ENCODE measurements around the gene NEK10. TPM values are rescaled to one million over a fixed set of nuclear protein-coding genes. Genes with fewer than 3 reads are reported as not detected.

NEK10 gene
- total and polyA plus RNA-seq, 3 donors from 2014 or later: 29.5 to 83.2 (median 56.9) TPM

DNA sequence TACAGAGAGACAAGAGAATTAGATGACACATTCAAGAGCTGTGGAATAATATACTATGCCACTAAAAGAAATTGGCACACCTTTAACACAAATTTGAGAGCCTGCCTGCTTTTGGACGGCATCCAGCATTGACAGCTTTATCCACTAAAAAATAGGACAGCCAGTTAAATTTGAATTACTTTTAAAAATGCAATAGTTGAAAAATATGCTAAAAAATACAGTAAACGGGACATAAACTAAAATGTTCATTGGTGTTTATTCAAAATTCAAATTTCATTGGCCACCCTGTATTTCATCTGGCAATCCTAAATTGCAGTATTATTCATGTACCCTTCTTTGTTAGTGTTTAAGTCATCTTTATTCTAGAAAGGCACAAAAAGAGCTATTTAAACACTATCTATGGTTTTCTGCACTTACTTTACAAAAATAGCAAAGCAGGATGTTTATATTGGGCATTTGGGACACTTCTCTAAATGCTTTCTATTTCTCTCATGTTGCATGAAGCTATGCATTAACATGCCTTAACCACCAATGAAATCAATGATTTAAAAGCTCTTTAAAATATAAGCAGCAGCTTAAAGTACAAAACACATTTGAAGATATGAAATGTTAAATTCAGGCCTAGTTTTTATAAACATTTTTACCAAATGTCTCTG lies 160.1 kb downstream of the NEK10 start:
- TF ChIP-seq POLR2A (IDR thresholded peaks at IDR 0.05): no peak
- TF ChIP-seq, protein P1, sequence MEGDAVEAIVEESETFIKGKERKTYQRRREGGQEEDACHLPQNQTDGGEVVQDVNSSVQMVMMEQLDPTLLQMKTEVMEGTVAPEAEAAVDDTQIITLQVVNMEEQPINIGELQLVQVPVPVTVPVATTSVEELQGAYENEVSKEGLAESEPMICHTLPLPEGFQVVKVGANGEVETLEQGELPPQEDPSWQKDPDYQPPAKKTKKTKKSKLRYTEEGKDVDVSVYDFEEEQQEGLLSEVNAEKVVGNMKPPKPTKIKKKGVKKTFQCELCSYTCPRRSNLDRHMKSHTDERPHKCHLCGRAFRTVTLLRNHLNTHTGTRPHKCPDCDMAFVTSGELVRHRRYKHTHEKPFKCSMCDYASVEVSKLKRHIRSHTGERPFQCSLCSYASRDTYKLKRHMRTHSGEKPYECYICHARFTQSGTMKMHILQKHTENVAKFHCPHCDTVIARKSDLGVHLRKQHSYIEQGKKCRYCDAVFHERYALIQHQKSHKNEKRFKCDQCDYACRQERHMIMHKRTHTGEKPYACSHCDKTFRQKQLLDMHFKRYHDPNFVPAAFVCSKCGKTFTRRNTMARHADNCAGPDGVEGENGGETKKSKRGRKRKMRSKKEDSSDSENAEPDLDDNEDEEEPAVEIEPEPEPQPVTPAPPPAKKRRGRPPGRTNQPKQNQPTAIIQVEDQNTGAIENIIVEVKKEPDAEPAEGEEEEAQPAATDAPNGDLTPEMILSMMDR (IDR thresholded peaks at IDR 0.05): no peak
- H3K36me3 ChIP-seq (ENCODE audit: low read depth, missing control alignments): no peaks in the 10 kb centered on the region
- no peaks in the 10 kb centered on the region for H3K4me1 ChIP-seq
- DNase-seq: no peak
- H3K9me3 ChIP-seq: no peaks in the 10 kb centered on the region
- intact Hi-C loops (cut with DNase I; ENCODE audit: low total_unique reads): no loop called here
- H3K4me3 ChIP-seq: no peak overlapping the region
- H3K27me3 ChIP-seq: no peaks in the 10 kb centered on the region
- H3K27ac ChIP-seq: no peak overlapping the region
- WGBS, 2 donors: 81 to 85% methylated on average over 2 of the region's 2 CpGs

DNA sequence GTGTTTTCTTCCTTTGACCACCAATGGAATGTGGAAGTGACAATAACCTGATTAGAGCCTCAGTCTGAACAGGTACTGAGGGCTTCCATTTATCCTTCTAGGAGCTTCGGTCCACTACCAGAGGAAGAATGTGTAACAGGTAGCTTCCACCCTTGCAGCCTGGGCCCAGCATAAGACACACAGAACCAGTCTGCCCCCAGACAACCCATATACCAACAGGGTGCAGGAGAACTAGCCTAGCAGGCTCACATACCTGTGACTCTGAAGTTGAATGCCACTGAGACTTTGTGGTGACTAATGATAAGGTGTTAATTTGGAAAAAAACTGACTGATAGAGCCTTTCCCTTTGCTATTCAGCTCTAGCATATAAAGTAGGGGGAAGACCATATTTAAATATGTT lies 166.2 kb downstream of the NEK10 start:
- TF ChIP-seq POLR2A (IDR thresholded peaks at IDR 0.05): no peak
- TF ChIP-seq, protein P1 (IDR thresholded peaks at IDR 0.05): no peak
- WGBS, 2 donors: 84 to 100% methylated on average over 1 of the region's 1 CpG

DNA sequence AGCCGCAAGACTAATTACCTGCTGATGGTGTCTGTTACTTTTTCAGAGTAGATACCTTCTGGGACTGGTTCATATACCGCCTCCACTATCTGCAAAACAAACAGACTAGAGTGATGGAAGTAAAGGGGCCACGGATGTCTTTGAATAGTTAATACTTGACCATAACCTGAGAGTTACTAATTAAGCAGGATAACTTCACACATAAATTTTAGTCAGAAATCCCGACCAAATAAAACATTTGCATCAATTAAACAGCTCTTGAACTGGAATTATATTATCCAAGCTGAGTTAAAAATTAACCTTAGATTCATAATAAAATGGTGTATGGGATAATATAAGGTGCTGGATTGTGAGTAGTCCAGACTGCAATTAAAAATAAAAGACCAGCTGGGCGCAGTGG lies 167.7 kb downstream of the NEK10 start:
- 61 to 78% methylated on average over 5 of the region's 5 CpGs for WGBS, 2 donors
- intact Hi-C loops (cut with DNase I; ENCODE audit: low total_unique reads): no loop called here
- Histone ChIP-seq H3K4me1 (no peaks in the 10 kb centered on the region), H3K36me3 (ENCODE audit: low read depth, missing control alignments) (no peaks in the 10 kb centered on the region), H3K4me3 (no peak overlapping the region), H3K27ac (no peak overlapping the region), H3K9me3 (no peaks in the 10 kb centered on the region), H3K27me3 (no peaks in the 10 kb centered on the region)
- no peak for TF ChIP-seq POLR2A (IDR thresholded peaks at IDR 0.05)
- TF ChIP-seq, protein P1 (IDR thresholded peaks at IDR 0.05): no peak
- DNase-seq: no peak

More for the DNA sequence above, 166.2 kb downstream of the NEK10 start:
- H3K27me3 ChIP-seq: no peaks in the 10 kb centered on the region
- no peak for DNase-seq
- H3K4me1 ChIP-seq: no peaks in the 10 kb centered on the region
- no peaks in the 10 kb centered on the region for H3K36me3 ChIP-seq (ENCODE audit: low read depth, missing control alignments)
- H3K4me3 ChIP-seq: no peak overlapping the region
- intact Hi-C loops (cut with DNase I; ENCODE audit: low total_unique reads): no loop called here
- no peaks in the 10 kb centered on the region for H3K9me3 ChIP-seq
- H3K27ac ChIP-seq: no peak overlapping the region

DNA sequence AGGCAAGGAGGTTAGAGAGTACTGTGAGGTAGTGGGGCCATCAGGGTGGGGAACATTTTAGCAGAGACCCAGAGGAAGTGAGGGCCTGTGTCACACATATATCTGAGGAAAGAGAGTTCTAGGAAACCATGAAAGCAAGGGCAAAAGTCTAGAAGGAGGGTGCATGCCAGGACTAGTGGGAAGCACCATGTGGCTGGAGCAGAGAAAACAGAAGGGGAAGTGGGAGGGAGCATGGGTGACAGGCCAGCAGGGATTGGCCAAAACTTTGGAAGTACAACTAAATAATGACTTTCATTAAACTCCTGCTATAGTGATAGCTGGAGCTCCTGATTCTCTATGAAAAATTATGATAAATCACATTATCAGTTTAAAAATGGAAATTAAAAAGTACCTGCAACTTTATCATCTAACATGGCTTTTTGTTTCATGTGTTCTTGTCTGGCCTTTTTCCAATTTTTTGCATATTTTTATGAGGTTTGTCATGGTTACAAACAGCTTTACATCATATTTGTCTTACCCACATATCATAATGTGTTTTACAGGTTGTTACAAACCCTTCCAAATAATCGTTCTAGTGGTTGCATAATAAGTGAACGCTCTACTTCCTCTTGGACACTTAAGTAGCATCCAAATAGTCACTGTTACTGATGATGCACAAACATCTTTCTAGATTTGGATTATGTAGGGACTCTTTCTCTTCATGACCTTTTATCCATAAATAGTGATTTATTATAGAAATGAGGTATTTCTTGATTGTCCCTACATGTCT lies 168.3 kb downstream of the NEK10 start:
- TF ChIP-seq, protein P1 (IDR thresholded peaks at IDR 0.05): no peak
- no peak for TF ChIP-seq POLR2A (IDR thresholded peaks at IDR 0.05)
- Histone ChIP-seq H3K4me3 (no peak overlapping the region), H3K27me3 (no peaks in the 10 kb centered on the region), H3K4me1 (no peaks in the 10 kb centered on the region), H3K36me3 (ENCODE audit: low read depth, missing control alignments) (no peaks in the 10 kb centered on the region), H3K27ac (no peak overlapping the region), H3K9me3 (no peaks in the 10 kb centered on the region)
- no peak for DNase-seq
- intact Hi-C loops (cut with DNase I; ENCODE audit: low total_unique reads): no loop called here
- 69 to 80% methylated on average over 2 of the region's 2 CpGs for WGBS, 2 donors
